Liver (tissue), 9 donors: ENCODE results near the gene ATP12A. TPM values are rescaled to one million over a fixed set of nuclear protein-coding genes. Genes with fewer than 3 reads are reported as not detected.

Source experiments
- DNase-seq: peaks from one replicate; pipeline ENCODE4 v3.0.0-alpha.2; 2017; ENCODE audit warnings: low spot score
- H3K27ac ChIP-seq, 2 donors: one replicate each; pipeline ENCODE4 v1.7.0; 2013; ENCODE audit warnings: inconsistent platforms in 2 of 2, low read length in 2 of 2, control low read depth in 1 of 2, low read depth in 1 of 2, mild to moderate bottlenecking in 1 of 2
- H3K27me3 ChIP-seq, 4 donors: one replicate each; pipeline versions ENCODE4 v1.6.1 to v1.7.0; 2013; ENCODE audit warnings: low read length in 3 of 4, inconsistent platforms in 1 of 4, mild to moderate bottlenecking in 1 of 4, moderate library complexity in 1 of 4; ENCODE audit not compliant: control insufficient read depth in 4 of 4, insufficient read depth in 4 of 4
- H3K36me3 ChIP-seq, 4 donors: one replicate each; pipeline versions ENCODE4 v1.6.1 to v1.7.0; 2013; ENCODE audit warnings: low read length in 3 of 4, mild to moderate bottlenecking in 3 of 4, low read depth in 1 of 4, moderate library complexity in 1 of 4; ENCODE audit not compliant: control insufficient read depth in 4 of 4, insufficient read depth in 3 of 4
- H3K4me1 ChIP-seq, 4 donors: one replicate each; pipeline versions ENCODE4 v1.6.1 to v1.7.0; 2013; ENCODE audit warnings: low read length in 3 of 4, mild to moderate bottlenecking in 3 of 4, moderate library complexity in 1 of 4; ENCODE audit not compliant: control insufficient read depth in 4 of 4, insufficient read depth in 4 of 4
- H3K4me3 ChIP-seq, 3 donors: one replicate each; pipeline versions ENCODE4 v1.6.1 to v1.7.0; 2013; ENCODE audit warnings: low read length in 3 of 3, control low read depth in 1 of 3, low read depth in 1 of 3, mild to moderate bottlenecking in 1 of 3
- H3K9ac ChIP-seq, 2 donors: one replicate each; pipeline ENCODE4 v1.7.0; 2013; ENCODE audit warnings: low read length in 2 of 2, mild to moderate bottlenecking in 2 of 2, moderate library complexity in 2 of 2, control low read depth in 1 of 2, low read depth in 1 of 2
- H3K9me3 ChIP-seq, 4 donors: one replicate each; pipeline versions ENCODE4 v1.6.1 to v1.7.0; 2013; ENCODE audit warnings: low read length in 3 of 4; ENCODE audit not compliant: control insufficient read depth in 4 of 4
- ATF3 ChIP-seq: IDR thresholded peaks from 2 replicates; pipeline ENCODE4 v1.6.1; 2016; ENCODE audit warnings: antibody characterized with exemption
- CTCF ChIP-seq: fragments of 150-350 bp; IDR thresholded peaks from 2 replicates; pipeline ENCODE4 v1.5.1; 2017; ENCODE audit warnings: improper control_type of control experiment, low read depth, low read length; ENCODE audit not compliant: missing input control
- EGR1 ChIP-seq, 2 donors: IDR thresholded peaks; 2 replicates each; pipeline ENCODE4 v1.6.1; 2016 to 2018; ENCODE audit warnings: antibody characterized with exemption in 2 of 2, low read depth in 2 of 2
- FOXA1 ChIP-seq: IDR thresholded peaks from 2 replicates; pipeline ENCODE4 v1.6.1; 2016; ENCODE audit warnings: antibody characterized with exemption
- FOXA2 ChIP-seq: IDR thresholded peaks from 2 replicates; pipeline ENCODE4 v1.6.1; 2016; ENCODE audit warnings: antibody characterized with exemption
- GABPA ChIP-seq, 2 donors: IDR thresholded peaks in 1 of 2; conservative IDR thresholded peaks in 1 of 2; 2 replicates each; pipeline ENCODE4 v1.6.1; 2016; ENCODE audit warnings: antibody characterized with exemption in 2 of 2, mild to moderate bottlenecking in 1 of 2, moderate library complexity in 1 of 2
- HNF4A ChIP-seq, 2 donors: conservative IDR thresholded peaks; 2 replicates each; pipeline ENCODE4 v1.6.1; 2016; ENCODE audit warnings: antibody characterized with exemption in 2 of 2, mild to moderate bottlenecking in 2 of 2
- HNF4G ChIP-seq: IDR thresholded peaks from 2 replicates; pipeline ENCODE4 v1.6.1; 2016; ENCODE audit warnings: antibody characterized with exemption
- JUND ChIP-seq, 2 donors: IDR thresholded peaks; 2 replicates each; pipeline ENCODE4 v1.6.1; 2016; ENCODE audit warnings: antibody characterized with exemption in 2 of 2
- MAX ChIP-seq: IDR thresholded peaks from 2 replicates; pipeline ENCODE4 v1.6.1; 2016; ENCODE audit warnings: antibody characterized with exemption
- NR2F2 ChIP-seq: IDR thresholded peaks from 2 replicates; pipeline ENCODE4 v1.6.1; 2016; ENCODE audit warnings: antibody characterized with exemption
- RAD21 ChIP-seq, 2 donors: IDR thresholded peaks; 2 replicates each; pipeline ENCODE4 v1.6.1; 2016; ENCODE audit warnings: antibody characterized with exemption in 2 of 2, mild to moderate bottlenecking in 2 of 2
- REST ChIP-seq: IDR thresholded peaks from 2 replicates; pipeline ENCODE4 v1.6.1; 2016; ENCODE audit warnings: antibody characterized with exemption, mild to moderate bottlenecking
- RXRA ChIP-seq, 2 donors: IDR thresholded peaks; 2 replicates each; pipeline ENCODE4 v1.6.1; 2017 to 2018; ENCODE audit warnings: antibody characterized with exemption in 2 of 2, mild to moderate bottlenecking in 1 of 2
- SP1 ChIP-seq: IDR thresholded peaks from 2 replicates; pipeline ENCODE4 v1.6.1; 2018; ENCODE audit warnings: antibody characterized with exemption, mild to moderate bottlenecking
- TAF1 ChIP-seq: conservative IDR thresholded peaks from 2 replicates; pipeline ENCODE4 v1.6.1; 2016; ENCODE audit warnings: antibody characterized with exemption, mild to moderate bottlenecking
- YY1 ChIP-seq: IDR thresholded peaks from 2 replicates; pipeline ENCODE4 v1.6.1; 2016; ENCODE audit warnings: antibody characterized with exemption, mild to moderate bottlenecking
- ZBTB33 ChIP-seq: IDR thresholded peaks from 2 replicates; pipeline ENCODE4 v1.6.1; 2016; ENCODE audit warnings: antibody characterized with exemption
- WGBS: extraction: QIAGEN DNeasy Blood & Tissue Kit; methylation state at CpG from one replicate; pipeline ENCODE4 v1.1.7; 2013; 5-methylcytosine and 5-hydroxymethylcytosine counted together
- polyA plus RNA-seq, 2 donors: library from polyadenylated mRNA; stranded (reverse) in 1 of 2; unstranded in 1 of 2; fragments of 200-250 nt in 1 of 2; fragments of >200 nt in 1 of 2; fragmentation: Nextera tagmentation in 1 of 2; extraction: Ambion mirVana in 1 of 2; gene quantifications; one replicate each; pipeline versions ENCODE4 v1.2.1 to v1.2.3, GENCODE V29; 2013 to 2015
- total RNA-seq, 2 donors: library from RNA; depleted of rRNA; stranded (reverse); fragments of >200 nt; gene quantifications; one replicate each; pipeline ENCODE4 v1.2.3, GENCODE V29; 2014
- donor health status: healthy.
- donor health status: healthy.
- donor health status: healthy.
- donor health status: healthy.
- donor health status: healthy.

ATP12A gene
- total and polyA plus RNA-seq, 4 donors, result under 0.01 TPM; not detected in 3

GRCh38 chr13:24681930-24682329, 1.7 kb downstream of the ATP12A start:
- no peak overlapping the region for H3K9ac ChIP-seq
- no peaks in the 10 kb centered on the region for H3K36me3 ChIP-seq
- peaks cover 0 to 6% (median 3%) of the 10 kb centered on the region in 4 donors for H3K27me3 ChIP-seq
- no peaks in the 10 kb centered on the region for H3K9me3 ChIP-seq
- WGBS, result 98% methylated on average over 1 of the region's 1 CpG
- H3K4me3 ChIP-seq, result no peak overlapping the region
- TF ChIP-seq HNF4A (conservative IDR thresholded peaks at IDR 0.05), result no peak
- TF ChIP-seq FOXA1, result no peak
- TF ChIP-seq ZBTB33, result no peak
- no peak for TF ChIP-seq RAD21 (IDR thresholded peaks at IDR 0.05)
- TF ChIP-seq NR2F2, result no peak
- TF ChIP-seq HNF4G, result no peak
- no peak for TF ChIP-seq GABPA (IDR thresholded peaks at IDR 0.05 in 1 of 2, conservative IDR thresholded peaks at IDR 0.05 in 1 of 2)
- no peak for TF ChIP-seq EGR1 (IDR thresholded peaks at IDR 0.05; ENCODE audit: low read depth in 2 of 2)
- no peak for TF ChIP-seq JUND (IDR thresholded peaks at IDR 0.05)
- no peak for TF ChIP-seq MAX
- TF ChIP-seq TAF1, result no peak
- no peak for TF ChIP-seq CTCF
- no peak for TF ChIP-seq RXRA (IDR thresholded peaks at IDR 0.05)
- no peak for TF ChIP-seq FOXA2
- DNase-seq, result no peak
- H3K27ac ChIP-seq, result no peak overlapping the region
- peaks cover 7 to 12% (median 10%) of the 10 kb centered on the region in 4 donors for H3K4me1 ChIP-seq

- WGBS, result 46% methylated on average over 2 of the region's 2 CpGs
- H3K9ac ChIP-seq, result no peak overlapping the region
These were observed 2.1 kb downstream of the ATP12A start for GRCh38 chr13:24682353-24682752.

More at GRCh38 chr13:24682353-24682752, 2.1 kb downstream of the ATP12A start:
- no peak for TF ChIP-seq ZBTB33
- no peak for TF ChIP-seq SP1
- TF ChIP-seq MAX, result no peak
- TF ChIP-seq REST, result no peak
- TF ChIP-seq CTCF, result no peak
- no peak for TF ChIP-seq FOXA2
- TF ChIP-seq HNF4G, result no peak
- TF ChIP-seq JUND (IDR thresholded peaks at IDR 0.05), result no peak
- TF ChIP-seq FOXA1, result no peak
- TF ChIP-seq EGR1 (IDR thresholded peaks at IDR 0.05; ENCODE audit: low read depth in 2 of 2), result no peak
- TF ChIP-seq ATF3, result no peak
- no peak for TF ChIP-seq HNF4A (conservative IDR thresholded peaks at IDR 0.05)
- TF ChIP-seq RAD21 (IDR thresholded peaks at IDR 0.05), result no peak
- TF ChIP-seq NR2F2, result no peak
- no peak for TF ChIP-seq RXRA (IDR thresholded peaks at IDR 0.05)
- no peak for TF ChIP-seq GABPA (IDR thresholded peaks at IDR 0.05 in 1 of 2, conservative IDR thresholded peaks at IDR 0.05 in 1 of 2)
- TF ChIP-seq YY1, result no peak
- no peaks in the 10 kb centered on the region for H3K36me3 ChIP-seq
- no peak for DNase-seq
- no peaks in the 10 kb centered on the region for H3K9me3 ChIP-seq
- no peak overlapping the region for H3K4me3 ChIP-seq
- peaks cover 0 to 6% (median 2%) of the 10 kb centered on the region in 4 donors for H3K27me3 ChIP-seq
- H3K4me1 ChIP-seq, result peaks cover 7 to 12% (median 10%) of the 10 kb centered on the region in 4 donors
- H3K27ac ChIP-seq, result no peak overlapping the region
